IPS DF 4.7 (cell line): ENCODE data around the gene C1orf174.
A peak's percentile ranks its signal among the peaks of the same experiment; 100 is the strongest.

Source experiments
- DNase-seq: peaks from one replicate; pipeline ENCODE4 v3.0.0-alpha.2; 2013; ENCODE audit warnings: low spot score; ENCODE audit errors: extremely low read depth

Gene C1orf174

DNA sequence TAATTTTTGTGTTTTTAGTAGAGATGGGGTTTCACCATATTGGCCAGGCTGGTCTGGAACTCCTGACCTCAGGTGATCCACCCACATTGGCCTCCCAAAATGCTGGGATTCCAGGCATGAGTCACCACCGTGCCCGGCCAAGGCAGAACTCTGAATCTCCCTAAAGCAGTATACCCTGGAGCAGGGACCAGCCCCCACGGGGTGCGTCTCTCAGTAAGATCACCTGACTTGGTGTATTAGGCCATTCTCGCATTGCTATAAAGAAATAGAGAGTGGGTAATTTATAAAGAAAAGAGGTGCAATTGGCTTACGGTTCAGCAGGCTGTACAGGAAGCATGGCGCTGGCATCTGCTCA, 28.6 kb downstream of the C1orf174 start:
- DNase-seq = no peak

DNA sequence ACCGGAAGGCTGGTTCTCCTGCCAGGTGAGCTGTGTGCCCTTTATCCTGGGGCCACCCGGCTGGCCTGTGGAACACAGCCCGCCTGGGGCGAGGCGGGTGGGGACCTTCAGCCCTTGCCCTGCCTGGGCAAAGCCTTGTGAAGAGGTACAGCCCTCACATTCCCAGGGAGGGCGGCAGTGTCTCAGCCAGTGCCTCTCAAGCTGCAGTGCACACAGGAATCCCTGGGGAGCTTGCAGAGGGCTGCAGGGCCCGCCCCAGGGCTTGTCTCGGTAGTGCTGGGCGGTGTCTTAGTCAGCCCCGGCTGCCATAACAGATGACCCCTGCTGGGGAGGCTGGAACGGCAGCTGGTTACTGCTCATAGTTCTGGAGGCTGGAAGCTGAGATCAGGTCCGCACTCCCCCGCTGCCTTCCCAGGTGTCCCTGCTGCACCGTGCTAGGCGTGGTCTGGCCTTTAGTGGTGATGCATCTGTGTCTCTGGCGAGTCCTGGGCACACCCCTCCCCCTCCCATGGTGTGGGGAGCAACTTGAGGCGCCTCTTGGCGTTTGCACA, 30.2 kb downstream of the C1orf174 start:
- no peak for DNase-seq

DNA sequence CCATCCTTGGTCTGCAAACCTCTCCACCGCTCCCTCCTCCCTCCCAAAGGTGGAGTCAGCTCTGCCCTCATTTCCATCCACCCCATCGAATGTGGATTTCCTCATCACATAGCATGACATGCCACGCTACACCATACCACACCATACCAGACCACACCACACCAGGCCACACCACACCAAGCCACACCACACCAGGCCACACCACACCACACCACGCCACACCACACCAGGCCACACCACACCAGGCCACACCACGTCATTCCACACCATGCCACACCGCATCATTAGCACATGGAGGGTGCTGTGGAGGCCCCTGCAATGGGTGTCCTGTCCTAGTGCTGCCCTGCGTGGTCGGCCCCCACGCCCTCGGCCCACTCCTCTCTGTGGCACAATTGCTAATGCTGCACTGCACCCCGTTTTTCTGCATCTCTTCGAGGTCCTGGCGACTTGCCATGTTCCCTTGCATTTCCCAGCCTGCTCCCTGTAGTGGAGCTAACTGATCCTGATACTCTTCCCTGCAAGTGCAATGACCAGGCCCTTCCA, 31.5 kb downstream of the C1orf174 start:
- no peak for DNase-seq

DNA sequence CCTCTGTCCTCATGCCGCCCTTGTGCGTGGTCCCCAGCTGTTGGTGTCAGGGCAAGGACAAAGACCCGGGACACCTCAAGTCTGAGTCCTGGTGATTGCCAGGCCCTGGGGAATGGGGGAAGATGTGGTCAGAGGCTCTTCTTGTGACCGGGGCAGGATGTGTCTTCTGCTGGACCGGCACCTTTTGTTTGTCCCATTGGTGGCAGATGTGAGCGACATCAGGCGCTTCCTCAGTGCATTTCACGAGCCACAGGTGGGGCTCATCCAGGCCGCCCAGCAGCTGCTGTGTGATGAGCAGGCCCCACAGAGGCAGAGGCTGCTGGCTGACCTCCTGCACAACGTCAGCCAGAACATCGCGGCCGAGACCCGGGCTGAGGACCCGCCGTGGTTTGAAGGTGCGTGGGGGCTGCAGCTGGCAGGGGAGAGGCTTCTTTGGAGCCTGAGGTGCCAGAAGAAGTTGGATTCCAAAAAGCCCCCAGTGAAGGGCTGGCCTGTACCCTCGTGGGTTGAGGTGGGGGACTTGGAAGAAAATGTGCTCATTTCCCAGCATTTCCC, 34.4 kb downstream of the C1orf174 start:
- no peak for DNase-seq

DNA sequence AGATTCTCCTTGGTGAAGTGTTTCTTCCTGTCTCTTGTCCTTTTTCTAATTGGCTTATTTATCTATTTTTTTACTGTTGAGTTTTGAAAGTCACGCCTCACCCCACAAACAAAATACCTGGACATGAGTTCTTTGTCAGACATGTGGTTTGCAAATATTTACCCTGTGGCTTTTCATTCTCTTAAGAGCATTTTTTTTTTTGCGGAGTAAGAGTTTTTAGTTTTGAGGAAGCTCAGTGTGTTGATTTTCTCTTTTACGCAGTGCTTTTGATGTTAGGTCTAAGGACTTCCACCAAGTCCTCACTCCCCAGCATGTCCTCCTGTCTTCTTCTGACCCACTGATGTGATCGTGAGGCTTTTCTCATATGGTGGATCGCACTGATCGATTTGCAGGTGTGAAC, 35.2 kb downstream of the C1orf174 start:
- no peak for DNase-seq

DNA sequence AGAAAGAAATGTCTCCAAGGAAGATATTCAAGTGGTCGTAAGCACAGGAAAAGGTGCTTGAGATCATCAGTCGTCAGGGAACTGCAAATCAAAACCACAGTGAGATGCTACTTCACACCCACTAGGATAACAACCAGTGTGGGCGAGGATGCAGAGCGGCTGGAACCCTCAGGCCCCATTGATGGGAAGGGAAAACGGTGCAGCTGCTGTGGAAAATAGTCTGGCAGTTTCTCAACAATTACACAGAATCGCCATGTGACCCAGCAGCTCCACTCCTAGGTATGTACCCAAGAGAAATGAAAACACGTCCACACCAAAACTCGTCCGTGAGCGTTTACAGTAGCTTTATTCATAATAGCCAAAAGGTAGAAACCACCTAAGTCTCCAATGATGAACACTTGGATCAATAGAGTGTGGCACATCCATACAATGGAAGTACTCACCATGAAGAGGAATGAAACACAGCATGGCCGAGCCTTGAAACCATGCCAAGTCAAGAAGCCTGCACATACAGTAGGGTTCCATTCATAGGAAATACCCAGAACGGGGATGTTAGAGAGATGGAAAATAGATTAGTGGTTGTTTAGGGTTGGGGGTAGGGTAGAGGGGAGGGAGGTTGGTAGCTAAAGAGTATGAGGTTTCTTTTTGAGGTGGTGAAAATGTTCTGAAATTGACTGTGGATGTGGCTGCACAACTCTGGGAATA, 36.7 kb downstream of the C1orf174 start:
- DNase-seq = no peak

DNA sequence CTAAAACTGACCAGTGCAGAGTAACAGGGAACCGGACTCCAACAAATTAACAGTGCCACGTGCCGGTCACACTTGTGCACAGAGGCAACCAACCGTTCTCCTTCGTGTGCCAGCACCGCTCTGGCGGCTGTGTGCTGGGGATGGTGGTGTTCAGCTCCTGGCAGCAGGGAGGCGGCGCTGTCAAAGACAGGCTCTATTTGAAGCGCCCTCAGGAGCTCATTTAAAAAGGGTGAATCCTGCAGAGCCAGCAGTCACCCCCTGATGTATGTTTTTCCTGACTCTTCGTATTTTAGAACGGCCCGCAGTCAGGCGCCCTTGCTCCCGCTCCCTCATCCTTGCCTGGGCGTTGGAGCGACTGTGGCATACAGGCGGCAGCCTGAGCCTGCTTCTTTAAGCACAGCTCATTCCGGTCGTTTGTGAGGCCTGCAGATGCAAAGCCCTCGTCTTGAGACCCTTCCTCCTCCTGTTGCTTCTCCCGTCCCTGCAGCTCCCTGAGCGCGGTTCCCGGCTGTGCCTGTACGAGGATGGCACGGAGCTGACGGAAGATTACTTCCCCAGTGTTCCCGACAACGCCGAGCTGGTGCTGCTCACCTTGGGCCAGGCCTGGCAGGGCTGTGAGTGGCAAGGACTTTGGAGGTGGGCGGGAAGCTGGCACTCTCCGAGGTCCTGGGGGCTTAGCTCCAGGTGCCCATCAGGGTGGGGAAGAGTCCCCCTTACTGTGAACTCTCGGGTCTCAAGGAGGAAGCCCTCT, 41.7 kb downstream of the C1orf174 start:
- DNase-seq = no peak

DNA sequence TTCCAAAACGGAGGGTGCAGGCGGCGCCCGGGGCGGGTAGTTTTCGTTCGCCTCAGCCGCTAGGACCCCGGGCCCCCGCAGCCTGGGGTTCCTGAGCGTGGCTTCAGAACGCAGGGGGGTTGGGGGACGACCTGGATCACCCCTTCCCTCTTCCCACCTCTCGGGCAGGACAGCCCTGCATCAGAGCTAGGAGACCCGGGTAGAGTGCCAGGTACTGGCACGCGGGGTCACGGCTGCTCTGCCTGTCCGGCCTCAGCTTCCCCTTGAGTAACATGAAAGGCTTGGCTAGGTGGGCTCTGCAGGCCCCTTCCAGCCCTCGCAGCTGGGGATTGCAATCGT, 42.3 kb downstream of the C1orf174 start:
- DNase-seq = no peak

DNA sequence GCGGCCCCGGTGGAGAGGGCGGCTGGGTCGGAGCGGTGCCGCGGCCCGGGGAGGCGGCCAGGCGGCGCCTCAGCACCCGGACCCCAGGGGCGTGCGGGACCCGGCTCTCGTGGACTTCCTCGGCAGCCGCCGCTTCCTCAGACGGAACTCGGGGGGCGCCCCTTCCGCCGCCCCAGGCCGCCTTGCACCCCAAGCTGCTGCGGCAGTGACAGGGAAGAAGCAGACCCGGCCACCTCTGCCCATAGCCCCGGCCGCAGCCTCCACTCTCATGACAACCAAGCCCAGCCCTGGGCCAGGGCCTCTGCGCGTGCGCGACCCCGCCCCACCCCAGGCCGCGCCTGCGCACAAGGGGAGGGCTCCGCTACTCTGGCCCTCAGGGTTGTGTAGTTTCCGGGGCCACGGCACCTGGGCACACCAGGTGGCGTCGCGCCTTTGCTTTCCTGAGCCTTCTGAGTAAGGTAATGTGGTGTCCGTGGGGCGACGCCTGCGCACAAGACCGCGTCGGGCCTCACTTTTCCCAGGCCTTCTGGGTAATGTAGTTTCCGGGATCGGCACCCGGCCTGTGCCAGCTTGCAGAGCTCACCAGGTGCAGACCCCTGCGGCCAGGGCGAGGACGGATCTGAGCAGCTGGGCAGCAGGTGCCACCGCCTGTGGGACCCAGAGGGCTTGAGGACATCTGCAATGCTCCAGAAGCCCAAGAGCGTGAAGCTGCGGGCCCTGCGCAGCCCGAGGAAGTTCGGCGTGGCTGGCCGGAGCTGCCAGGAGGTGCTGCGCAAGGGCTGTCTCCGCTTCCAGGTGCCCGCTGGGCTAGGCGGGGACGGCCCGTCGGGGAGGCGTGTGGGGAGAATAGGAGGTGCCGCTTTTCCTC, 42.9 kb downstream of the C1orf174 start, which contains the start of the genes CEP104 and DFFB:
Gene CEP104, minus strand, starts transcription at position 289 of the 868 bp plus-strand sequence. CDS start 4,804 bp downstream, outside the sequence.
Gene DFFB, plus strand, starts transcription at position 554 of the 868 bp plus-strand sequence. Its CDS starts 128 bp downstream, at position 682.
- peak; percentile 83 for DNase-seq

DNA sequence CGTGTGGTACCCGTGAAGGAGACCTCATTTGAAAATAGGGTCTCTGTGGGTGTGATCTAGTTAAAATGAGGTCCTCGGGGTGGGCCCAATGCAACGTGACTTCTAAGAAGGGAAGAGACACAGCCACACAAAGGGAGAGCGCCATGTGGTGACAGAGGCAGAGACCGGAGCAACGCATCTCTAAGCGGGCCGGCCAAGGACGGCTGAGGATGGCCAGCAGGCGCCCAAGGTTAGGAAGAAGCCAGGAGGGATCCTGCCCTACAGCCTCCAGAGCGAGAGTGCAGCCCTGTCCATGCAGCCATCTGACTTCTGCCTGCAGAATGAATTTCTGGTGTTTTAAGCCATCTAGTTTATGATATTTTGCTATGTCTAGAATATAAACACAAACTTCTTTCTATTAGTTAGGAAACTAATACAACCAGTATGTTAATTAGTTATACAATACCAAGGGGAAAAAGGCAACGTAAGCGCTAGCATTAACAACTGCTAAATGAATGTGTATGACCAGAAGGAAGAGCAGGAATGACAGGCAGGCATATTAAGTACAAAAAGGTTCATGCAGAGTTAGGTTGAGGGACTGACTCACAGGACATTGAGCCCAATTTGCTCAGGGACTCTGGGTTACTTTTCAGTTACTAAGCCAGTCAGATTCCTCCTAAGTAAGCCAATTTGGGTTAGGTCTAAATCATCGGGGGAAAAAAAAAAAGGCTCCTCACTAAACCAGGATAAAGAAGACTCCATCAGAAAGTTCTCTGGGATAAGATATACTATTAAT, 47.2 kb downstream of the C1orf174 start:
- no peak for DNase-seq

DNA sequence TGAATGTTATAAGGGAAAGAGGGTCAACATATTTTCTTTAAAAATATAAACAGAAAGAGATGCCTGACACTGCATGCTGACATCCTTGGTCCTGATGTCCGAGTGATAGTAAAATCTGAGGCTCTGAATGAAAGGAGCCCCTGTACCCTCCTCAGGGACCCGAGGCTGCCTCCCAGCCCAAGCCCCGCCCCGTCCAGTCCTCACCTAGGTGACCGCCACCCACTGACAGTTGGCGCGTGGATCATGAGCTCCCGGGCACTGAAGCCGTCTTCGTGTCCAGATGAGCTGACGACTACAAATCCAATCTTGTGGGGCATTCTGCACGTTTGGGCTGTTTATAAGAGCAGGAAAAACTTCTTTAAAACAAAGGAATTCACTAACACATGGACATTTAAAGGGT, 48.0 kb downstream of the C1orf174 start:
- no peak for DNase-seq

DNA sequence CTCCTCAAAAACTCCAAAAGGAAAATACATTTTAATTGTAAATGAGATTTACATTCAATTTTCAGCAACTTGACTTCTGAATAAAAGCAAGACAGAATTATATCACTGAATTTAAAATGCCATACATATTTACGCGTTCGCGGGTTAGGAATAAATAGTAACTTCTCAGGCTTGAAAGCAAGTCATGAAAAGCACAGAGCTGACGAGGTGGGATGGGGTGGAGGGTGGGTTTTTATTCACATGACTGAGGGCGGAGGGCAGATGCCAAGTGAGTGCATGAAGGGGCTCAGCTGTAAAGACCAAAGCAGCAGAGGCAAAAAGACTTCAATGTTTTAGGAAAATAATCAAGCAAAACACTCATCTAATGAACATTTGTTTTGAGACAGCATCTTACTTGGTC, 48.8 kb downstream of the C1orf174 start:
- no peak for DNase-seq

DNA sequence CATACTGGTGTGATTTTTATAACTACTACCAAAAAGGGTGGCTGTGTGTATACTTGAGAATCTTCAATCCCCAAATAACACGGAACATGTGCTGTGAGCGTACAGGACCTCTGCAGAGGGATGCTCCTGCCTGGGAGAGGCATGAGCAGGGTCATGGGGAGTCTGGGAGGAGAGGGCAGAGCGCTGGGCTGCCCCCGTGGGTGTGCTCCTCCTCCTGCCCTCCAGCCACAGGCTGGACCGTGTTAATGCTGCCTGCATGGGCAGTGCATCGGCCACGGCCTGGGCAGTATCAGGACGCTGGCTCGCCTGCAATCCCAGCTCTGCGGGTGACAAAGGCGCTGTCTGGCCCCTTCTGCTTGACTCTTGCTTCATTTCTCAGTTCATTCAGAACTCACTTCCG, 49.2 kb downstream of the C1orf174 start:
- no peak for DNase-seq

DNA sequence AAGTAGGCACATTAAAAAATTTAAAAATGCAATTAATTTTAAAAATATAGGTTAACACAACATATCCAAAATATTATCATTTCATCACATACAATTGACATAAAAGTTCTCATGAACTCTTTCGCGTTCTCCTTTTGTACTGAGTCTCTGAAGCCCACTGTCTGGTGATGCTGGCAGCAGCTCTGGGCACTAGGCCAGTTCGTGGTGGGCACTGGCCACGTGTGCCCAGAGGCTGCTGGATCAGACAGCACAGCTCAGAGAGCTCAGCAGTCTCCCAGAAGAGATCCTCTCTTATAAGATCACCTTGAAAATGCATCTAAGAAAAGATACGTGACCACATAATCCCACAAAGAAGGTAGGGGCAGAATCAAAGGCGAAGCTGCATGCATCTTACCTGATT, 53.0 kb downstream of the C1orf174 start:
- DNase-seq = no peak

DNA sequence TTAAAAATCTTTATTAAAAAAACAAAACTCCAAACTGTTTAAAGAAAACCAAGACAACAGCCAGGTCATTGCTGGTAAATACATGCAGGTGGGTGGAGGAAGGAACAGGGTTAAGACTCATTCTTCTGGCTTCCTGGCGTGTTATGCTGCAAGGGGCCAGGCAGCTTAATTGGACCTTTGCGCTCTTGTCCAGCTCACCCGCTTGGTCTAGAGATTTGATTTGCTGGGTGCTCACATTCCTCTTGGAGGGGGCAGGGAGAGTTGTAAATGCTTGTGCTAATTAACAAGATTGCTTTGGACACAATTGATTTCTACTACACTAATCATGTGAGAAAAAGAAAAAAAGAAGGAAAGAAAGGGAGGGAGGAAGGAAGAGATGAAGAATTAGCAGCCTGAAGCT, 53.5 kb downstream of the C1orf174 start:
- DNase-seq = no peak

DNA sequence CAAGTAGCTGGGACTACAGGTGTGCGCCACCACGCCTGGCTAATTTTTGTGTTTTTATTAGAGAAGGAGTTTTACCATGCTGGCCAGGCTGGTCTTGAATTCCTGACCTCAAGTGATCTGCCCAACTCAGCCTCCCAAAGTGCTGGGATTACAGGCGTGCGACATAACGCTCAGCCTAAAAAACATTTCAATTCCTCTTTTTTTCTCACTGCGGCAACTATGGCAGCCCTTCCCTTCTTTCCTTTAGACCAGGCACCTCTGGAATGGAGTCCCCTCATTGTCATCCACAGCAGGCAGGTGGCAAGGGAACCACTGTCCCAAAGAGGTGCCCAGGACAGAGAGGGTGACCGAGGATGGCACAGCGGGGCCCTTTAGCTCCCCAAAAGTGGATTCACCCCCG, 57.2 kb downstream of the C1orf174 start:
- no peak for DNase-seq

DNA sequence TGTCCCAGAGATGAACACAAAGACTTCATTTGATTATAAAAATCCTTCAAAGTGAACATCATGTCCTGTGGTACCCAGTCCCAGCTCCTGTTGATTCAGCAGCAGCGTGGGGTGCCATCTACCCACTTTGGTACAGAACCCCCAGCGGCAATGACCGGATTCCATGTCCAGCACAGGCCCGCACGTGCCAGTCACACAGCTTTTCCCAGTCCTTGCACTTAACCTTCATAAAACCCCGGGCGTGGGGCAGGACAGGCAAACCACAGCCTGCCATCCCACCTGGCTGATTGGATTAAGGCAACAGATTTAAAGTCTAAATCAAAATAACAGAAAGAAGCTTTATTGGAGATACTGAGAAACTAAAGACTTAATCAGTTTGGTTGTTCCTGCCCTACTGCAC, 58.6 kb downstream of the C1orf174 start:
- no peak for DNase-seq
